Testis (tissue), 2 donors: ENCODE data around the gene NFILZ.

Source experiments
- CTCF ChIP-seq, 3 experiments: fragments of 450-650 bp in 2 of 3; fragments of 200-600 bp in 1 of 3; sonication (generic) in 1 of 3; IDR thresholded peaks; one replicate each; pipeline ENCODE4 v1.5.1; 2016 to 2019; ENCODE audit warnings: antibody characterized with exemption in 3 of 3, mild to moderate bottlenecking in 2 of 3, moderate library complexity in 1 of 3
- POLR2A ChIP-seq: fragments of 450-650 bp; IDR thresholded peaks from one replicate; pipeline ENCODE4 v1.6.1; 2017; ENCODE audit warnings: antibody characterized with exemption, mild to moderate bottlenecking, moderate library complexity

- TF ChIP-seq POLR2A (no peak), CTCF (IDR thresholded peaks at IDR 0.05) (no peak)
Observed at GRCh38 chr19:8610041-8610935, 20.1 kb upstream of the NFILZ start, which contains the start of gene ADAMTS10.
